ENCODE measurements around the gene REEP3.

DNA sequence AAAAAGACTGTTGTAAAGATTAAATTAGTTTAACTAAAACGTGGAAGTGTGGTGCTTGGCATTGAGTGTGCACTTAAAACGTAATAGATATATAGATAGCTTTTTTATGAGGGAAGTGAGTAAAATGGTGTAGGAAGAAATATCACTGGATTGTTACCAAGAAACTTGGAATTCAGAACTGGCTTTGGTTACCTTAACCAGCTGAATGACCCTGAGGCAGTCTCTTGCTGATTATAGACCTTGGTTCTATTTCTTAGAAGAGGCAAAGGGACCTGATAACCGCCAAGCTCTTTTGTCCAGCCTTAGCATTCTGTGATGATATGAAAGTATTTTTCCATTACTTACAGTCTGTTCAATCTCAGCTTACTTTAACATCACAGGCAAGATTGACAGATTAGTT lies 3.8 kb downstream of the REEP3 start:
- TF ChIP-seq, protein P1, sequence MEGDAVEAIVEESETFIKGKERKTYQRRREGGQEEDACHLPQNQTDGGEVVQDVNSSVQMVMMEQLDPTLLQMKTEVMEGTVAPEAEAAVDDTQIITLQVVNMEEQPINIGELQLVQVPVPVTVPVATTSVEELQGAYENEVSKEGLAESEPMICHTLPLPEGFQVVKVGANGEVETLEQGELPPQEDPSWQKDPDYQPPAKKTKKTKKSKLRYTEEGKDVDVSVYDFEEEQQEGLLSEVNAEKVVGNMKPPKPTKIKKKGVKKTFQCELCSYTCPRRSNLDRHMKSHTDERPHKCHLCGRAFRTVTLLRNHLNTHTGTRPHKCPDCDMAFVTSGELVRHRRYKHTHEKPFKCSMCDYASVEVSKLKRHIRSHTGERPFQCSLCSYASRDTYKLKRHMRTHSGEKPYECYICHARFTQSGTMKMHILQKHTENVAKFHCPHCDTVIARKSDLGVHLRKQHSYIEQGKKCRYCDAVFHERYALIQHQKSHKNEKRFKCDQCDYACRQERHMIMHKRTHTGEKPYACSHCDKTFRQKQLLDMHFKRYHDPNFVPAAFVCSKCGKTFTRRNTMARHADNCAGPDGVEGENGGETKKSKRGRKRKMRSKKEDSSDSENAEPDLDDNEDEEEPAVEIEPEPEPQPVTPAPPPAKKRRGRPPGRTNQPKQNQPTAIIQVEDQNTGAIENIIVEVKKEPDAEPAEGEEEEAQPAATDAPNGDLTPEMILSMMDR (IDR thresholded peaks at IDR 0.05): no peak
- no peak for TF ChIP-seq ZFX (IDR thresholded peaks at IDR 0.05; ENCODE audit: borderline replicate concordance)
